ENCODE data around the gene MSMB.
A peak's percentile ranks its signal among the peaks of the same experiment; 100 is the strongest.

DNA sequence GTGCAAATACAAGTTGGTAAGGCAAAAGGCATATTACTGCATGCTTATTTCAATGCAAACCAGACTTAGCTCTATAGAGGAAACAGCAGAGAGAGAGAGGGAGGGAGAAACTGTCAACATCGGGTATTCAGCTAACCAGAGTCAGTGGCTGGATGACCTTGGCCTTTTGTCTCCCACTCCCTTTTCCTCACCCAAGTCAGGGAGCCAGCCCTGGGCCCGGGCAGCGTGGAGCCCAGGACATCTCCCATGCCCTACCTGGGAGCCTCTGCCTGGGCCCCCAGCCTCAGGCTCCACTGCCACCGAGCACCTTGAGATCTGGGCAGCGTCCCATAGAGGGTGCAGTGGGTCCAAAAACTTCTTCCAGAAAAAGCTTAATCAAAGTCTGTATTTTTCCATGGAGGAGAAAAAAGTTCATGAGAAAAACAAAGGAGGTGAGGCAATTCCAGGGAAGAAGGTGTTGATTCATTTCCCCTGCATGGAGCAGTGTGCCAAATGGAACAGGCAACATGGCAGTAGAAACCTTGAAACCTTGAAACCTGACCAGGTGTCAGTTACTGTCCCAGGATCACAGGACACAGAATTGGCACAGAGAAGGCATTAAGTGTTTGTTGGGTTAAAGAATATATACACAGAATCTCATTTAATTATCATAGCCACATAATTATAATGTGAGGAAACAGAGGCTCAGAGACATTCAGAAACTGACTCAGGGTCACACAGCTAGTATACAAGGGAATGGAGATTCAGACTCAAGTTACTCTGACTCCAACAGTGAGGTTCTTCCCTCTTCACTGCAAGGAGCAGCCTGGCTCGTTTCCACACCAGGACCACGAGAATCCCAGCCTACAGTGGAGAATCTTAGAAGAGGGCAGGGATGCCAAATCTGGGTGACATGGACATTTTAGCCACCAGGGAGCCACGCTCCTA lies 9.9 kb downstream of the MSMB start:
- TF ChIP-seq ZBTB20 (tag by site-specific recombination; IDR thresholded peaks at IDR 0.05) (no peak), ZNF350 (tag by site-specific recombination; IDR thresholded peaks at IDR 0.05) (no peak), IKZF3 (tag by site-specific recombination; IDR thresholded peaks at IDR 0.05) (no peak), YY1 (tag by site-specific recombination; IDR thresholded peaks at IDR 0.05) (no peak), ZNF776 (tag by site-specific recombination; IDR thresholded peaks at IDR 0.05; ENCODE audit: borderline replicate concordance) (no peak), MEIS1 (CRISPR knock-in tag; IDR thresholded peaks at IDR 0.05; ENCODE audit: borderline replicate concordance) (no peak), ZNF747 (tag by site-specific recombination; IDR thresholded peaks at IDR 0.05) (no peak), RBAK (tag by site-specific recombination; IDR thresholded peaks at IDR 0.05) (no peak), ZSCAN30 (tag by site-specific recombination; IDR thresholded peaks at IDR 0.05) (no peak), ZNF24 (tag by site-specific recombination; IDR thresholded peaks at IDR 0.05) (no peak), ZNF777 (tag by site-specific recombination; IDR thresholded peaks at IDR 0.05; ENCODE audit: borderline replicate concordance) (no peak), REST (tag by site-specific recombination; IDR thresholded peaks at IDR 0.05) (no peak)
- TF ChIP-seq, protein P1, sequence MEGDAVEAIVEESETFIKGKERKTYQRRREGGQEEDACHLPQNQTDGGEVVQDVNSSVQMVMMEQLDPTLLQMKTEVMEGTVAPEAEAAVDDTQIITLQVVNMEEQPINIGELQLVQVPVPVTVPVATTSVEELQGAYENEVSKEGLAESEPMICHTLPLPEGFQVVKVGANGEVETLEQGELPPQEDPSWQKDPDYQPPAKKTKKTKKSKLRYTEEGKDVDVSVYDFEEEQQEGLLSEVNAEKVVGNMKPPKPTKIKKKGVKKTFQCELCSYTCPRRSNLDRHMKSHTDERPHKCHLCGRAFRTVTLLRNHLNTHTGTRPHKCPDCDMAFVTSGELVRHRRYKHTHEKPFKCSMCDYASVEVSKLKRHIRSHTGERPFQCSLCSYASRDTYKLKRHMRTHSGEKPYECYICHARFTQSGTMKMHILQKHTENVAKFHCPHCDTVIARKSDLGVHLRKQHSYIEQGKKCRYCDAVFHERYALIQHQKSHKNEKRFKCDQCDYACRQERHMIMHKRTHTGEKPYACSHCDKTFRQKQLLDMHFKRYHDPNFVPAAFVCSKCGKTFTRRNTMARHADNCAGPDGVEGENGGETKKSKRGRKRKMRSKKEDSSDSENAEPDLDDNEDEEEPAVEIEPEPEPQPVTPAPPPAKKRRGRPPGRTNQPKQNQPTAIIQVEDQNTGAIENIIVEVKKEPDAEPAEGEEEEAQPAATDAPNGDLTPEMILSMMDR (tag by site-specific recombination; IDR thresholded peaks at IDR 0.05) = 0 out of 2 replicates have a peak, but pooled peaks have one; percentile 7
- TF ChIP-seq, protein P2, sequence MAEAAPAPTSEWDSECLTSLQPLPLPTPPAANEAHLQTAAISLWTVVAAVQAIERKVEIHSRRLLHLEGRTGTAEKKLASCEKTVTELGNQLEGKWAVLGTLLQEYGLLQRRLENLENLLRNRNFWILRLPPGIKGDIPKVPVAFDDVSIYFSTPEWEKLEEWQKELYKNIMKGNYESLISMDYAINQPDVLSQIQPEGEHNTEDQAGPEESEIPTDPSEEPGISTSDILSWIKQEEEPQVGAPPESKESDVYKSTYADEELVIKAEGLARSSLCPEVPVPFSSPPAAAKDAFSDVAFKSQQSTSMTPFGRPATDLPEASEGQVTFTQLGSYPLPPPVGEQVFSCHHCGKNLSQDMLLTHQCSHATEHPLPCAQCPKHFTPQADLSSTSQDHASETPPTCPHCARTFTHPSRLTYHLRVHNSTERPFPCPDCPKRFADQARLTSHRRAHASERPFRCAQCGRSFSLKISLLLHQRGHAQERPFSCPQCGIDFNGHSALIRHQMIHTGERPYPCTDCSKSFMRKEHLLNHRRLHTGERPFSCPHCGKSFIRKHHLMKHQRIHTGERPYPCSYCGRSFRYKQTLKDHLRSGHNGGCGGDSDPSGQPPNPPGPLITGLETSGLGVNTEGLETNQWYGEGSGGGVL (tag by site-specific recombination; IDR thresholded peaks at IDR 0.05) = no peak
